Kidney capillary endothelial cell (primary cell): Measurements from ENCODE around the gene ISG15.
"Not testable (repeated sequence)": the region's sequence is repeated elsewhere in the genome, so short reads cannot be mapped to it uniquely, and the experiment has no call there.

ENCODE experiments used
- DNase-seq: peaks from one replicate; pipeline ENCODE4 v3.0.0-alpha.2; 2018; ENCODE audit warnings: low spot score

Gene ISG15

GRCh38 chr1:1012736-1013104 is 577 bp upstream of the ISG15 start:
- DNase-seq: not testable (repeated sequence)

- peak; percentile 62 for DNase-seq
Observed at GRCh38 chr1:1013922-1014648, 788 bp downstream of the ISG15 start.

DNA sequence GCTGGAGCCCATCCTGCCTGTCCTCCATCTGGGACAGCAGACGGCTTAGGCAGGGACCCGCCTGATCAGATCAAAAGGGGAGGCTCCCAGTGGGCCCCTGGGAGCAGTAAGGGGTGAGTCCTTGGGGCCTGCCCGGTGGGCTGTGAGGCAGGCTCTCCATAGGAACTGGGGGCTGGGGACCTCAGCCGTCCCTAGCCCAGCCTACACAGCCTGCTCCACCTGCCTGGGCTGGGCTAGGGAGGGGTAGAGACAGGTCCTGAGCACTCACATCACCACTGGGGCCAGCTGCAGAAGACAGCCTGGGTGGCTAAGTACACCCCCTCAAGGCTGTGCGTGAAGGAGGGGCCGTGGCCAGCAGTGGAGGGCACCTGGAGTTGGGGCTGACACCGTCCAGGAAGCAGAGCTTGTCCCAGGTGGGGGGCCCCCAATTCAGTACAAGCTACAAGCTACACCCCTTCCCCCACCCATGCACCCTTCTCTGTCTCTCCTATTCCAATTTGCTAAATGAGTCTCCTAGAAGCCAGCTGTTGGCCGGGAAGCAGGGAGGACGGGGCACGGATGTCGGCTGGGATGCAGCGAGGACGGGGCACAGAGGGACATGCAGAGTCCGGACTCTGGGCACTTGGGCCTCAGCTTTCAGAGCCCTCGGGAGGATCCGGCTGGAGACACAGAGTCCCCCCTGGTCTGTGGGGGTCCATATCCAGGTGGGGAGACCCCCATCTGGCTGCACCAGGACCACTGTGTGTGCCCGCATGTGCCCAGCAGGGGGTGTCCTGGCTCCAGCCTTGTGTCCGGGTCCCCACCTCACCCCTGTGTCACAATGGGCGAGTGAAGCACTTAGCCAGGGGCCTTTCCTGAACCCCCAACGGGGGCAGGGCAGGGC is 1.7 kb downstream of the ISG15 start:
- DNase-seq: no peak

GRCh38 chr1:1017397-1018320 is 4.4 kb downstream of the ISG15 start:
- DNase-seq: not testable (repeated sequence)

GRCh38 chr1:1018321-1018685 is 5.0 kb downstream of the ISG15 start:
- not testable (repeated sequence) for DNase-seq

- DNase-seq: peak; percentile 81
Observed at GRCh38 chr1:1019122-1019999, 6.1 kb downstream of the ISG15 start.

DNA sequence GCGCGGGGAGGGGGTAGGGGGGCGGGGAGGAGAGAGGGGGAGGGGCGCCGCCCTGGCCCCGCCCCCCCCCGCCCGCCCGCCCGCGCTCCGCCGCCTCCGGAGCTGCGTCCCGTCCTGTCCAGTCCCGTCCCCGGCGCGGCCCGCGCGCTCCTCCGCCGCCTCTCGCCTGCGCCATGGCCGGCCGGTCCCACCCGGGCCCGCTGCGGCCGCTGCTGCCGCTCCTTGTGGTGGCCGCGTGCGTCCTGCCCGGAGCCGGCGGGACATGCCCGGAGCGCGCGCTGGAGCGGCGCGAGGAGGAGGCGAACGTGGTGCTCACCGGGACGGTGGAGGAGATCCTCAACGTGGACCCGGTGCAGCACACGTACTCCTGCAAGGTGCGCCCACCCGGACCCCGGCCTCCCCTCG is 6.7 kb downstream of the ISG15 start, which contains the start of gene AGRN:
Gene AGRN, plus strand, starts transcription at position 121 of the 405 bp plus-strand sequence. Its CDS starts 53 bp downstream, at position 174.
- no peak for DNase-seq

DNA sequence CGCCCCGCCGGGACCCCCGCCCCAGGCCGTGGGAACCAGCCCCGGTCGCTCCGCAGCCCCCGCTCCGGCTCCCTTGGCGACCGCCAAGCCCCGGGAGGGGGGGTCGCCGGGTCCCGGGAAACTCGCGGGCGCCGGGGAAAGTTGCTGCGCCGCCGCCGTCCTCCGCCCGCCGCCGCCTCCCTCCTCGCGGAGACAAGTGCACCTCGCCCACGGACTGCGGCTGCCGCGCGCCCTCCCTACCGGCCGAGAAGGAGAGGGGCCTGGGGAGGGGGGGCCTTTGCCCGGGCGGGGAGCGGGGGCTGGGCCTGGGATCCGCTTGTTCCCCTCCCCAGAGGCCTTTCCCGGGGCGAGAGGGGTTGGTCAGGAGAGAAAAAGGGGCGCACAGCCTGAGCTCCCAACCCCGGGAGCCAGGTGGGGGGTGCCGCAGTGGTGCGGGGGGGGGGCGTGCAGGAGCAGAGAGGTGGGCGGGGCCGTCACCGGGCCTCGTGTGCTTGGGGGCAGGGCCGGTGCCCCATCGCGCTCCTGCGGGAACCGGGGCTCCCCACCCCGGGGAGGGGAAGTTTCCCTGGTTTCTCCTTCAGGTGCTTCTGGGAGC is 7.2 kb downstream of the ISG15 start:
- DNase-seq: no peak

- DNase-seq: peak; percentile 75
Observed at GRCh38 chr1:1021010-1021919, 8.0 kb downstream of the ISG15 start.

GRCh38 chr1:1021920-1022259 is 8.6 kb downstream of the ISG15 start:
- DNase-seq: no peak

GRCh38 chr1:1022302-1023009 is 9.2 kb downstream of the ISG15 start:
- no peak for DNase-seq

DNA sequence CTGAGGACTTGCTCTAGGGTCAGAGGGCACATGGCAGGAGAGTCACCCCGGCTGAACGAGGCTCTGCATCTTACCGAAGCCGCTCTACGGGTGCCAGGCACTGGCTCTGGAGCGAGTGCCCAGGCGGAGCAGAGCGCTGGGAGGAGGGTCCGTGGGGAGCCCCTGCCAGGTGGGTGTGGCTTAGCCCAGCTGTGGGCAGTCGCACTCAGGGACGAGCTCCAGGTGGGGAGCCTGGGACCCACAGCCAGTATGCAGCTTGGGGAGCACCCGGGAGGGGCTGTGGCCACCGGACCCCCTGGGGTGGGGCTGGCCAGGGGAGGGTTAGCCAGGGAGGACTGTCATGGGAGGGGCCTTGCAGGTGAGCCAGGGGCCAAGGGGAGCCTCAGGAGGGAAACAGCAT is 10.4 kb downstream of the ISG15 start:
- no peak for DNase-seq

DNA sequence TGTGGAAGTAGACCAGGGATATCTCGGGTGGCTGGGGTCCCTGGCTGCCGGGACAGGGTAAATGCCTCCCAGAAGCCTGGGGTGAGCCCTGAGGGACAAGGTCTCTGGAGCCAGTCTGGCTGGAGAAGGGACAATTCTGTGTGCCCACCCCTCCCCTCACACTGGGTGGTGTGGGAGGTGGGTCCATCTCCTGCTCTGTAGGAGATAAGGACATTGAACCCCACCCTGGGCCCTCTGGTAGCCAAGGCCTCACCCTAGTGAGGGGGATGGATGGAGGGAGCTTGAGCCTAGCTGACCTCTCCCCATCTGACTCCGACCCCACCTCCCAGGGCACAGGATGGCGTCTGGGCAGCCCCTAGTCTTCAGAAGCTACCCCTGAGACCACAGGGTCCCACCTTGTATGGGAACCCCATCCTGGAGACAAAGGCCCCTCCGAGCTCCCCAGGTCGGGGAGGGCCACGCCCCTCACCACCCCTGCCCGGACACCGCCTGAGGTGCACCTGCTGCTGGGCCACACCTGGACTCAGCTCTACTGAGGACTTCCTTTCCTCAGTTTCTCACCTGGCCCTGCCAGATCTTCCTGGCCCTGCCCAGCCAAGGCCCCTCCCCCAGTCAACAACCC is 11.0 kb downstream of the ISG15 start:
- DNase-seq: no peak

DNA sequence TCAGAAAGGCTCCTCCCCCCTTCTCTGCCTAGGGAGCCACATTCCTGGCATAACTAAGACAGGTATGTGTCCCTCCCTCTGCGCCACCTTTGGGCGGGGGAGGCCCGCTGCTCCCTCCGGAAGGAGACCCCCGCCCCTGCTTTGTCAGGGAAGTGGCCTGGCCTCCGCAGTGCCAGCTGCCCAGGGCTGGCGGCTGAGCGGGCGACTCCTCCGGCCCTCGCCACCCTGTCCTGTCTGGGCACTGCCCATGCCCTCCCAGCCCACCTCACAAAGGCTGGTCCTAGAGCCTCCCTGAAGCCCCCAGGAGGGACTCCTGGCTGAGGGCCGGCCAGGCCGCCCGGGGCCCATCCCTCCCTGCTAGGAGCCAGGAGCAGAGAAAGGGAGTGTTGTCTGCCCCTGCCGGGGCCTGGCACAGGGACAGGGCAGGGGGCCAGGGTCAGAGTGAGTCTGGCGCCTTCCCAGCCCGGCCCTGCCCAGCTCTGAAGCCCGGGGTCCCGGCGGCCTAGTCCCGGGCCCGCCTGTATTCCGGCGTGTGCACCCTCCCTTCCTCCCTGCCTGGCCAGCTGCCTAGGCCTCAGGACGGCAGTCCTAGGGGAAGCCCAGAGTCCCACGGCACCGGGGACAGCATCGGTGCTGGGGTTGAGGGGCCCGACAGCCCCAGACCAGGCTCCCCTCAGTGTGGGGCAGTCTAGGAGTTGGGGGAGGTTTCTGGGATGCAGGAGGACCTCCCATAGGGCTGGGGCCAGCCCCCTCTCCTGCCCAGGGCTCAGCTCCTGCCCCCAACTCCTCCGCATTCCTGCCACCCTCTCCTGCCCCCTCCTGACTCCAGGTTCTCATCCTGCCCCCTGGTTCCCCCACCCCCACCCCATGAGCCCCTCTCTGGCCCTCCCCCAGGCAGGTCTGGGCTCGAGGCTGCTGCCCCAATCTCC is 11.7 kb downstream of the ISG15 start:
- no peak for DNase-seq

DNA sequence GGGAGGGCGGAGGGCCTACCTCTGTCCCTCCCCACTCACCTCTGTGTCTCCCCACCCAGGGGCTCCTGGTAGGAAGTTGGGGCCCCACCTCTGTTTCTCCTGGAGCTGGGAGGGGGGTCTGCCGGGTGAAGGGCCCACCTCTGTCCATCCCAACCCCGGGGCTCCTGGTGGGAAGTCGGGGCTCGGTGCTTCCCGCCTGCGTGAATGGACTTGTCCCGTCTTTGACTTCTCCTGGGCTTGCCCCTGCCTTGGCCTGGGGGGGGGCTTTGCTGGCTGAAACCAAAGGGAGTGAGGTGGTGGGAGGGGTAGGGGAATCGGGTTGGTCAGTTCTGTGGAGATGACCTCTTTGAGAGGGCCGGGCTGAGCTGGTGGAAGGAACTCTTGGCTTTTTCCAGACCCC is 12.4 kb downstream of the ISG15 start:
- no peak for DNase-seq

GRCh38 chr1:1026599-1027413 is 13.5 kb downstream of the ISG15 start:
- DNase-seq: no peak

GRCh38 chr1:1027791-1028190 is 14.5 kb downstream of the ISG15 start:
- DNase-seq: no peak
